Endothelial cell (in vitro differentiated cells): Measurements from ENCODE around the gene JMY. TPM values are rescaled to one million over a fixed set of nuclear protein-coding genes. Genes with fewer than 3 reads are reported as not detected.
A peak's percentile ranks its signal among the peaks of the same experiment; 100 is the strongest.
"Not testable (repeated sequence)": the region's sequence is repeated elsewhere in the genome, so short reads cannot be mapped to it uniquely, and the experiment has no call there.

ENCODE experiments used
- DNase-seq: peaks from one replicate; pipeline ENCODE4 v3.0.0; 2021; ENCODE audit warnings: low spot score
- H3K27ac Mint-ChIP-seq: one replicate; pipeline ENCODE4 v1.8.0; 2021; ENCODE audit warnings: mixed read lengths, inconsistent platforms; ENCODE audit not compliant: unreplicated experiment
- H3K27me3 Mint-ChIP-seq: one replicate; pipeline ENCODE4 v1.8.0; 2021; ENCODE audit warnings: mild to moderate bottlenecking, moderate library complexity, mixed read lengths, inconsistent platforms; ENCODE audit not compliant: unreplicated experiment
- H3K36me3 Mint-ChIP-seq: one replicate; pipeline ENCODE4 v1.8.0; 2021; ENCODE audit warnings: mild to moderate bottlenecking, low read depth, mixed read lengths, inconsistent platforms; ENCODE audit not compliant: unreplicated experiment
- H3K4me1 Mint-ChIP-seq: one replicate; pipeline ENCODE4 v1.8.0; 2021; ENCODE audit warnings: mild to moderate bottlenecking, mixed read lengths, inconsistent platforms; ENCODE audit not compliant: unreplicated experiment
- H3K4me3 Mint-ChIP-seq: one replicate; pipeline ENCODE4 v1.8.0; 2021; ENCODE audit warnings: mild to moderate bottlenecking, mixed read lengths, inconsistent platforms; ENCODE audit not compliant: unreplicated experiment
- H3K9me3 Mint-ChIP-seq: one replicate; pipeline ENCODE4 v1.8.0; 2021; ENCODE audit warnings: mixed read lengths, inconsistent platforms; ENCODE audit not compliant: unreplicated experiment
- total RNA-seq: library from RNA; stranded (reverse); fragmentation: NEBNext Ultra II Directional; extraction: Animal tissue kit (Norgen Biotek cat#: 25700); gene quantifications from one replicate; pipeline ENCODE4 v1.2.1, GENCODE V29; 2021; ENCODE audit not compliant: unreplicated experiment
- TF ChIP-seq, protein P1 (sequence below): fragments of 200-600 bp; sonication (generic); IDR thresholded peaks from one replicate; pipeline ENCODE4 v1.5.0; 2021; ENCODE audit warnings: antibody characterized with exemption; ENCODE audit not compliant: unreplicated experiment

The JMY gene
- total RNA-seq, 1 donor from 2014 or later: 7.7 TPM

- H3K27ac Mint-ChIP-seq: no peak overlapping the region
- H3K4me3 Mint-ChIP-seq: no peak overlapping the region
- peaks cover 4% of the 10 kb centered on the region for H3K36me3 Mint-ChIP-seq
- H3K9me3 Mint-ChIP-seq: no peaks in the 10 kb centered on the region
- H3K27me3 Mint-ChIP-seq: peaks cover 3% of the 10 kb centered on the region
- TF ChIP-seq, protein P1, sequence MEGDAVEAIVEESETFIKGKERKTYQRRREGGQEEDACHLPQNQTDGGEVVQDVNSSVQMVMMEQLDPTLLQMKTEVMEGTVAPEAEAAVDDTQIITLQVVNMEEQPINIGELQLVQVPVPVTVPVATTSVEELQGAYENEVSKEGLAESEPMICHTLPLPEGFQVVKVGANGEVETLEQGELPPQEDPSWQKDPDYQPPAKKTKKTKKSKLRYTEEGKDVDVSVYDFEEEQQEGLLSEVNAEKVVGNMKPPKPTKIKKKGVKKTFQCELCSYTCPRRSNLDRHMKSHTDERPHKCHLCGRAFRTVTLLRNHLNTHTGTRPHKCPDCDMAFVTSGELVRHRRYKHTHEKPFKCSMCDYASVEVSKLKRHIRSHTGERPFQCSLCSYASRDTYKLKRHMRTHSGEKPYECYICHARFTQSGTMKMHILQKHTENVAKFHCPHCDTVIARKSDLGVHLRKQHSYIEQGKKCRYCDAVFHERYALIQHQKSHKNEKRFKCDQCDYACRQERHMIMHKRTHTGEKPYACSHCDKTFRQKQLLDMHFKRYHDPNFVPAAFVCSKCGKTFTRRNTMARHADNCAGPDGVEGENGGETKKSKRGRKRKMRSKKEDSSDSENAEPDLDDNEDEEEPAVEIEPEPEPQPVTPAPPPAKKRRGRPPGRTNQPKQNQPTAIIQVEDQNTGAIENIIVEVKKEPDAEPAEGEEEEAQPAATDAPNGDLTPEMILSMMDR: no peak
- peaks cover 14% of the 10 kb centered on the region for H3K4me1 Mint-ChIP-seq
- DNase-seq: no peak
Observed at GRCh38 chr5:79242242-79243039, 6.5 kb downstream of the JMY start.

DNA sequence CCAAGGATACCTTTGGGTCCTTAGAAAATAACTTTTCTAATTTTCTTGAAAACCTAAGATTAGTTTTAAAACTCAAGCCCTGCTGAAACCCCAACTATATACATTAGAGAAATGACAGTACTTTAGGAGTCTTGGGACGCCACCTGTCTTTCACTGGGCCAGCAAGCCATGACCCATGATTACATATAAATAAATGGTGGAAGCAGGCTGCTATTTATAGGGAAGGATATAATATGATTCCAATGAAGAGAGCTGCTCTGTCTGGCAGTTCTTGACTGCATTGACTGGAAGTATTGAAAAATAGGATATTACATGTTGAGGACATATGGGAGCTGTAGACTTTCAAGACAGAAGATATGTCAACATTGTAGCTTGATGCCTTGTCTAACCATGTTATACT lies 7.3 kb downstream of the JMY start:
- H3K36me3 Mint-ChIP-seq: no peaks in the 10 kb centered on the region
- H3K4me1 Mint-ChIP-seq: peaks cover 8% of the 10 kb centered on the region
- no peak overlapping the region for H3K4me3 Mint-ChIP-seq
- TF ChIP-seq, protein P1: no peak
- H3K9me3 Mint-ChIP-seq: no peaks in the 10 kb centered on the region
- H3K27ac Mint-ChIP-seq: no peak overlapping the region
- DNase-seq: no peak
- peaks cover 1% of the 10 kb centered on the region for H3K27me3 Mint-ChIP-seq

- not testable (repeated sequence) for H3K4me1 Mint-ChIP-seq, H3K27me3 Mint-ChIP-seq, DNase-seq, H3K27ac Mint-ChIP-seq, H3K9me3 Mint-ChIP-seq, H3K4me3 Mint-ChIP-seq, H3K36me3 Mint-ChIP-seq
Observed at GRCh38 chr5:79254067-79254466, 18.1 kb downstream of the JMY start.

- Mint-ChIP-seq H3K27me3 (no peaks in the 10 kb centered on the region), H3K27ac (no peak overlapping the region), H3K4me3 (no peak overlapping the region), H3K9me3 (no peaks in the 10 kb centered on the region), H3K4me1 (peaks cover 5% of the 10 kb centered on the region), H3K36me3 (no peaks in the 10 kb centered on the region)
- TF ChIP-seq, protein P1: peak; percentile 78
- peak; percentile 70 for DNase-seq
Observed at GRCh38 chr5:79255786-79256557, 20.0 kb downstream of the JMY start.

GRCh38 chr5:79256563-79256962 lies 20.6 kb downstream of the JMY start:
- Mint-ChIP-seq H3K27ac (no peak overlapping the region), H3K9me3 (no peaks in the 10 kb centered on the region), H3K36me3 (no peaks in the 10 kb centered on the region), H3K4me3 (no peak overlapping the region), H3K4me1 (peaks cover 5% of the 10 kb centered on the region), H3K27me3 (no peaks in the 10 kb centered on the region)
- TF ChIP-seq, protein P1: no peak
- no peak for DNase-seq
